Loucy (cell line): ENCODE results near the gene TEX14.

Source experiments
- H2AFZ ChIP-seq: fragments of 200-600 bp; sonication (generic); 2 replicates; pipeline ENCODE4 v1.6.0; 2016; ENCODE audit warnings: antibody characterized with exemption, mild to moderate bottlenecking, low read length, moderate library complexity
- H3F3A ChIP-seq: fragments of 200-600 bp; 2 replicates; pipeline ENCODE4 v1.6.0; 2016; ENCODE audit warnings: antibody characterized with exemption, low read depth, mild to moderate bottlenecking
- H3K27me3 ChIP-seq: fragments of 200-600 bp; sonication (generic); 2 replicates; pipeline ENCODE4 v1.6.1; 2014; ENCODE audit warnings: low read length, mild to moderate bottlenecking; ENCODE audit not compliant: insufficient read depth, poor library complexity, severe bottlenecking
- H3K36me3 ChIP-seq: fragments of 200-600 bp; sonication (generic); 2 replicates; pipeline ENCODE4 v1.6.1; 2016; ENCODE audit warnings: low read length; ENCODE audit not compliant: insufficient read depth
- H3K4me1 ChIP-seq: fragments of 200-600 bp; sonication (generic); 2 replicates; pipeline ENCODE4 v1.5.1; 2014; ENCODE audit warnings: low read length, mild to moderate bottlenecking; ENCODE audit not compliant: insufficient read depth, poor library complexity, severe bottlenecking
- H3K4me2 ChIP-seq: fragments of 200-600 bp; sonication (generic); 2 replicates; pipeline ENCODE4 v1.6.0; 2014; ENCODE audit warnings: antibody characterized with exemption, low read length, low read depth, mild to moderate bottlenecking; ENCODE audit not compliant: poor library complexity, severe bottlenecking
- H3K4me3 ChIP-seq: fragments of 200-600 bp; sonication (generic); 2 replicates; pipeline ENCODE4 v1.5.1; 2014; ENCODE audit warnings: low read length, mild to moderate bottlenecking, mixed read lengths; ENCODE audit not compliant: poor library complexity, severe bottlenecking
- H3K79me2 ChIP-seq: fragments of 200-600 bp; sonication (generic); 2 replicates; pipeline ENCODE4 v1.6.1; 2014; ENCODE audit warnings: low read length; ENCODE audit not compliant: insufficient read depth
- H3K9ac ChIP-seq: fragments of 200-600 bp; sonication (generic); 2 replicates; pipeline ENCODE4 v1.6.0; 2014; ENCODE audit warnings: mild to moderate bottlenecking, low read depth, low read length, moderate library complexity; ENCODE audit not compliant: poor library complexity, severe bottlenecking
- H3K9me2 ChIP-seq: fragments of 200-600 bp; sonication (generic); replicated peaks from 2 replicates; pipeline ENCODE4 v1.6.1; 2016; ENCODE audit warnings: low read depth, low read length, mixed read lengths
- H3K9me3 ChIP-seq: fragments of 200-600 bp; sonication (generic); 2 replicates; pipeline ENCODE4 v1.6.1; 2014; ENCODE audit warnings: mild to moderate bottlenecking, antibody characterized with exemption, low read length, low read depth; ENCODE audit not compliant: insufficient read depth
- H4K20me1 ChIP-seq: fragments of 200-600 bp; sonication (generic); 2 replicates; pipeline ENCODE4 v1.6.0; 2014; ENCODE audit warnings: antibody characterized with exemption, low read length, mild to moderate bottlenecking; ENCODE audit not compliant: insufficient read depth, poor library complexity, severe bottlenecking
- CTCF ChIP-seq: fragments of 200-600 bp; sonication (generic); conservative IDR thresholded peaks from 2 replicates; pipeline ENCODE4 v1.5.1; 2014; ENCODE audit warnings: mild to moderate bottlenecking, antibody characterized with exemption, low read length
- EZH2phosphoT487 ChIP-seq: fragments of 200-600 bp; IDR thresholded peaks from 2 replicates; pipeline ENCODE4 v1.6.1; 2018; ENCODE audit warnings: antibody characterized with exemption, mild to moderate bottlenecking, moderate library complexity, borderline replicate concordance

The TEX14 gene

GRCh38 chr17:58626905-58627304, 64.9 kb downstream of the TEX14 start:
- H2AFZ ChIP-seq = no peak overlapping the region
- H3K36me3 ChIP-seq = no peaks in the 10 kb centered on the region
- peaks cover 11% of the 10 kb centered on the region for H3K4me1 ChIP-seq
- H3K4me2 ChIP-seq = no peak overlapping the region
- H3K9me3 ChIP-seq = no peaks in the 10 kb centered on the region
- no peak overlapping the region for H3K9ac ChIP-seq
- no peaks in the 10 kb centered on the region for H3K79me2 ChIP-seq
- TF ChIP-seq CTCF (no peak), EZH2phosphoT487 (no peak)
- H3F3A ChIP-seq = peaks cover 11% of the 10 kb centered on the region
- no peaks in the 10 kb centered on the region for H3K27me3 ChIP-seq
- no peak overlapping the region for H3K4me3 ChIP-seq
- H4K20me1 ChIP-seq = no peaks in the 10 kb centered on the region
- no peaks in the 10 kb centered on the region for H3K9me2 ChIP-seq

DNA sequence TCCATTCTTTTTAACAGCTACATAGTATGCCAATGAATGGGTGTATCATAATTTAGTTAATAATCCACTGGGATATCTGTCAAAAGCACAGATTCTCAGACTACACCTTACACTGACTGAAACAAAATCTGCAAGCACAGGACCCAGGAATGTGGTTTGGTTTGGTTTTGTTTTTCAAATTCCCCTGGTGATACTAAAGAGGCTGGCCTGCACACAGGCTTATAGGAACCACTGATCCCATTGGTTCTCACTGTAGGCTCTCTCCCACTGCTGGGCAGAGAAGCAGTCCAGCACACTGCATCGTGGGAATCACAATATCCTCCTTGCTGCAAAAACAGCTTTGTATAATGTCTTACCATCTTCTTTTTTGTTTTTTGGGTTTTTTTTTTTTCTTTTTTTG, 67.1 kb downstream of the TEX14 start:
- Histone ChIP-seq H3K79me2 (no peaks in the 10 kb centered on the region), H3K4me2 (no peak overlapping the region), H3K36me3 (no peaks in the 10 kb centered on the region), H2AFZ (no peak overlapping the region), H3K4me1 (no peaks in the 10 kb centered on the region), H4K20me1 (no peaks in the 10 kb centered on the region), H3K9me3 (no peaks in the 10 kb centered on the region), H3K9ac (no peak overlapping the region), H3F3A (no peaks in the 10 kb centered on the region), H3K4me3 (no peak overlapping the region), H3K27me3 (no peaks in the 10 kb centered on the region), H3K9me2 (no peaks in the 10 kb centered on the region)
- no peak for TF ChIP-seq CTCF
- TF ChIP-seq EZH2phosphoT487 = no peak

GRCh38 chr17:58621174-58621573, 70.7 kb downstream of the TEX14 start:
- H2AFZ ChIP-seq = no peak overlapping the region
- no peaks in the 10 kb centered on the region for H3K4me1 ChIP-seq

More at GRCh38 chr17:58621174-58621573, 70.7 kb downstream of the TEX14 start:
- H3K27me3 ChIP-seq = no peaks in the 10 kb centered on the region
- no peaks in the 10 kb centered on the region for H3K9me2 ChIP-seq
- no peaks in the 10 kb centered on the region for H3F3A ChIP-seq
- H3K79me2 ChIP-seq = no peaks in the 10 kb centered on the region
- H3K9me3 ChIP-seq = no peaks in the 10 kb centered on the region
- H3K9ac ChIP-seq = no peak overlapping the region
- H3K36me3 ChIP-seq = no peaks in the 10 kb centered on the region
- no peak overlapping the region for H3K4me3 ChIP-seq
- no peak overlapping the region for H3K4me2 ChIP-seq
- H4K20me1 ChIP-seq = no peaks in the 10 kb centered on the region
- no peak for TF ChIP-seq CTCF
- TF ChIP-seq EZH2phosphoT487 = no peak
